ENCODE results near the gene ATG2B. TPM values are rescaled to one million over a fixed set of nuclear protein-coding genes. Genes with fewer than 3 reads are reported as not detected.

The ATG2B gene
- total RNA-seq, 2 experiments from 2014 or later, result 15.7 to 23.7 TPM

- TF ChIP-seq EZH2phosphoT487 (IDR thresholded peaks at IDR 0.05; ENCODE audit: borderline replicate concordance, low read depth, low read length) (no peak), CTCF (conservative IDR thresholded peaks at IDR 0.05; ENCODE audit: low read length) (no peak)
- Histone ChIP-seq H3K9me3 (ENCODE audit: low read length) (no peaks in the 10 kb centered on the region), H3K4me2 (ENCODE audit: low read length) (no peak overlapping the region), H2AFZ (ENCODE audit: low read length) (no peak overlapping the region), H3K9me2 (ENCODE audit: insufficient read depth, low read length) (no peaks in the 10 kb centered on the region), H3K79me2 (ENCODE audit: insufficient read depth, low read depth, low read length) (no peaks in the 10 kb centered on the region), H3K36me3 (ENCODE audit: insufficient read depth, low read length) (no peaks in the 10 kb centered on the region), H3K4me1 (ENCODE audit: insufficient read depth, low read length, poor library complexity, severe bottlenecking) (no peaks in the 10 kb centered on the region), H3K4me3 (ENCODE audit: low read depth, low read length, poor library complexity, severe bottlenecking) (no peak overlapping the region), H4K20me1 (ENCODE audit: insufficient read depth, low read length) (no peaks in the 10 kb centered on the region), H3K27ac (ENCODE audit: low read depth, low read length, poor library complexity, severe bottlenecking) (no peak overlapping the region)
- ChIA-PET CTCF (ENCODE audit: unreplicated experiment) (no interaction called here), POLR2A (no interaction called here)
- no TSS peak for BruUV-seq (replicated peaks)
- no peak for DNase-seq (ENCODE audit: low spot score)
- intact Hi-C loops (cut with micrococcal nuclease; ENCODE audit: unreplicated experiment), result no loop called here
These were observed 108.5 kb downstream of the ATG2B start for GRCh38 chr14:96254687-96255086.

DNA sequence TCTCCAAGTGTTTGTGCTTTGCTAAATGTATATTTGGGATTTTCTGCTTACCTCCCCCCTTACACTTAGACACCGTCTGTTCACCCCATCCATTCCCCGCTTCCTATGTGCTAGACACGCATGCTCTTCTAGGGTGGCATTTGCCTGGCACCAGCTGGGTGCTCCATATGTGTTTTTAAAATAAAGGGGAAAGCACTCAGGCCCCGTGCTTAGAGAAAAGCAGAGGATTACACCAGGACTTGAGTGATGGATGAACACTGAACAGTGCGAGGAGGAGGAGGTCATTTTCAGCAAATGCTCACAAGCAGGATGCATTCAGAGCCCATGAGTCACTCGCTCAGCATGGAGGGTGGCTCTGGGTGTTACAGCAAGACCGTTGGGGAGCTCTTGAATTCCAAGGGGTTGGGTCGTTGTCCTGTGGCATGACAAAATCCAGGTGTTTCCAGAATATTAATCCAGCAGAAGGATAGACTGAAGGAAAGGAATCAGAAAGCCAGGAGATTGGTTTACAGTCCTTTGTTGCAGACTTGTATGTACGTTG, 110.1 kb downstream of the ATG2B start:
- TF ChIP-seq CTCF (conservative IDR thresholded peaks at IDR 0.05; ENCODE audit: low read length) (no peak), EZH2phosphoT487 (IDR thresholded peaks at IDR 0.05; ENCODE audit: borderline replicate concordance, low read depth, low read length) (no peak)
- Histone ChIP-seq H3K36me3 (ENCODE audit: insufficient read depth, low read length) (no peaks in the 10 kb centered on the region), H3K4me2 (ENCODE audit: low read length) (no peak overlapping the region), H4K20me1 (ENCODE audit: insufficient read depth, low read length) (no peaks in the 10 kb centered on the region), H2AFZ (ENCODE audit: low read length) (no peak overlapping the region), H3K4me3 (ENCODE audit: low read depth, low read length, poor library complexity, severe bottlenecking) (no peak overlapping the region), H3K9me2 (ENCODE audit: insufficient read depth, low read length) (no peaks in the 10 kb centered on the region), H3K79me2 (ENCODE audit: insufficient read depth, low read depth, low read length) (no peaks in the 10 kb centered on the region), H3K27ac (ENCODE audit: low read depth, low read length, poor library complexity, severe bottlenecking) (no peak overlapping the region), H3K4me1 (ENCODE audit: insufficient read depth, low read length, poor library complexity, severe bottlenecking) (no peaks in the 10 kb centered on the region), H3K9me3 (ENCODE audit: low read length) (no peaks in the 10 kb centered on the region)
- DNase-seq (ENCODE audit: low spot score), result no peak
- no TSS peak for BruUV-seq (replicated peaks)
- CTCF ChIA-PET (ENCODE audit: unreplicated experiment), result no interaction called here
- POLR2A ChIA-PET, result no interaction called here
- intact Hi-C loops (cut with micrococcal nuclease; ENCODE audit: unreplicated experiment), result no loop called here

- Histone ChIP-seq H3K9me3 (ENCODE audit: low read length) (no peaks in the 10 kb centered on the region), H3K79me2 (ENCODE audit: insufficient read depth, low read depth, low read length) (no peaks in the 10 kb centered on the region), H3K36me3 (ENCODE audit: insufficient read depth, low read length) (no peaks in the 10 kb centered on the region), H4K20me1 (ENCODE audit: insufficient read depth, low read length) (no peaks in the 10 kb centered on the region), H3K4me2 (ENCODE audit: low read length) (no peak overlapping the region), H2AFZ (ENCODE audit: low read length) (no peak overlapping the region), H3K4me3 (ENCODE audit: low read depth, low read length, poor library complexity, severe bottlenecking) (no peak overlapping the region), H3K27ac (ENCODE audit: low read depth, low read length, poor library complexity, severe bottlenecking) (no peak overlapping the region), H3K9me2 (ENCODE audit: insufficient read depth, low read length) (no peaks in the 10 kb centered on the region), H3K4me1 (ENCODE audit: insufficient read depth, low read length, poor library complexity, severe bottlenecking) (no peaks in the 10 kb centered on the region)
- ChIA-PET POLR2A (no interaction called here), CTCF (ENCODE audit: unreplicated experiment) (no interaction called here)
- TF ChIP-seq EZH2phosphoT487 (IDR thresholded peaks at IDR 0.05; ENCODE audit: borderline replicate concordance, low read depth, low read length) (no peak), CTCF (conservative IDR thresholded peaks at IDR 0.05; ENCODE audit: low read length) (no peak)
- DNase-seq (ENCODE audit: low spot score), result no peak
- no TSS peak for BruUV-seq (replicated peaks)
- intact Hi-C loops (cut with micrococcal nuclease; ENCODE audit: unreplicated experiment), result no loop called here
These were observed 110.7 kb downstream of the ATG2B start for GRCh38 chr14:96252323-96252998.

Measured in OCI-LY7 (cell line).